SK-N-SH (cell line): ENCODE measurements around the gene COG2.
"Not testable (repeated sequence)": the region's sequence is repeated elsewhere in the genome, so short reads cannot be mapped to it uniquely, and the experiment has no call there.

Source experiments
- EZH2phosphoT487 ChIP-seq: fragments of 200-600 bp; sonication (generic); IDR thresholded peaks from 2 replicates; pipeline ENCODE4 v1.6.1; 2017; ENCODE audit warnings: low read depth, mixed run types, mild to moderate bottlenecking, antibody characterized with exemption, moderate library complexity, borderline replicate concordance
- FOXM1 ChIP-seq: IDR thresholded peaks from 2 replicates; pipeline ENCODE4 v1.4.0; 2012; ENCODE audit warnings: low read depth, mild to moderate bottlenecking
- POLR2AphosphoS5 ChIP-seq: IDR thresholded peaks from 2 replicates; pipeline ENCODE4 v1.6.1; 2012; ENCODE audit warnings: low read depth, low read length
- SIN3A ChIP-seq: IDR thresholded peaks from 2 replicates; pipeline ENCODE4 v1.6.1; 2012; ENCODE audit warnings: low read depth, mild to moderate bottlenecking, low read length, moderate library complexity, borderline replicate concordance
- YY1 ChIP-seq: IDR thresholded peaks from 2 replicates; pipeline ENCODE4 v1.4.0; 2012; ENCODE audit warnings: low read depth, mild to moderate bottlenecking
- TF ChIP-seq, protein P1 (sequence below): fragments of 200-600 bp; sonication (generic); IDR thresholded peaks from 2 replicates; pipeline ENCODE4 v1.6.1; 2017; ENCODE audit warnings: antibody characterized with exemption, mild to moderate bottlenecking, moderate library complexity

- TF ChIP-seq FOXM1, EZH2phosphoT487, SIN3A, YY1, POLR2AphosphoS5: not testable (repeated sequence)
- TF ChIP-seq, protein P1, sequence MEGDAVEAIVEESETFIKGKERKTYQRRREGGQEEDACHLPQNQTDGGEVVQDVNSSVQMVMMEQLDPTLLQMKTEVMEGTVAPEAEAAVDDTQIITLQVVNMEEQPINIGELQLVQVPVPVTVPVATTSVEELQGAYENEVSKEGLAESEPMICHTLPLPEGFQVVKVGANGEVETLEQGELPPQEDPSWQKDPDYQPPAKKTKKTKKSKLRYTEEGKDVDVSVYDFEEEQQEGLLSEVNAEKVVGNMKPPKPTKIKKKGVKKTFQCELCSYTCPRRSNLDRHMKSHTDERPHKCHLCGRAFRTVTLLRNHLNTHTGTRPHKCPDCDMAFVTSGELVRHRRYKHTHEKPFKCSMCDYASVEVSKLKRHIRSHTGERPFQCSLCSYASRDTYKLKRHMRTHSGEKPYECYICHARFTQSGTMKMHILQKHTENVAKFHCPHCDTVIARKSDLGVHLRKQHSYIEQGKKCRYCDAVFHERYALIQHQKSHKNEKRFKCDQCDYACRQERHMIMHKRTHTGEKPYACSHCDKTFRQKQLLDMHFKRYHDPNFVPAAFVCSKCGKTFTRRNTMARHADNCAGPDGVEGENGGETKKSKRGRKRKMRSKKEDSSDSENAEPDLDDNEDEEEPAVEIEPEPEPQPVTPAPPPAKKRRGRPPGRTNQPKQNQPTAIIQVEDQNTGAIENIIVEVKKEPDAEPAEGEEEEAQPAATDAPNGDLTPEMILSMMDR, result not testable (repeated sequence)
Measured at GRCh38 chr1:230600657-230601400, 41.5 kb upstream of the COG2 start.
